K562 (cell line): ENCODE data around the gene FRMPD2. TPM values are rescaled to one million over a fixed set of nuclear protein-coding genes. Genes with fewer than 3 reads are reported as not detected.

Source experiments
- ATAC-seq: fragments of 200-7000 bp; cut with Tn5 transposase; 3 replicates; pipeline ENCODE4 v1.9.1; 2020; ENCODE audit warnings: moderate library complexity
- BruUV-seq: library from RNA; stranded (reverse); fragments of 400-500 nt; replicated peaks from 2 replicates; lab custom pipeline; 2021; lab: Mats Ljungman, UMichigan
- CTCF ChIA-PET: fragments of 300-600 bp; formaldehyde crosslinking; extraction: SDS; loops from one replicate; lab custom pipeline; 2021; ENCODE audit warnings: low intra/inter-chr PET ratio; lab: Yijun Ruan, JAX
- POLR2A ChIA-PET: fragments of 300-600, 350-650 bp; sonication (Branson Sonifier 250); formaldehyde crosslinking; extraction: SDS; loops from one replicate; lab custom pipeline; 2021; ENCODE audit warnings: antibody characterized with exemption, inconsistent platforms; lab: Yijun Ruan, JAX
- DNase-seq, 4 experiments: peaks; one replicate each; pipeline versions ENCODE4 v3.0.0 to v3.0.0-alpha.2; 2011 to 2018; ENCODE audit warnings: low spot score in 3 of 4, mixed read lengths in 3 of 4; ENCODE audit errors: extremely low read depth in 1 of 4
- FAIRE-seq: peaks from 2 replicates; lab custom pipeline; 2011; peaks lifted over from hg19 to GRCh38; lab: Jason Lieb, UNC
- H2AFZ ChIP-seq: 2 replicates; pipeline ENCODE4 v1.6.0; 2011; ENCODE audit warnings: low read depth, low read length, control low read depth, inconsistent platforms
- H3K27ac ChIP-seq: fragments of 200-600 bp; 3 replicates; pipeline ENCODE4 v1.8.0; 2011; ENCODE audit warnings: low read depth, mild to moderate bottlenecking, control low read depth, inconsistent platforms, low read length, moderate library complexity, mixed read lengths; ENCODE audit errors: extremely low read depth
- H3K27me3 ChIP-seq, 2 experiments: fragments of 300-600 bp in 1 of 2; 2 replicates in 1 of 2; 3 replicates in 1 of 2; pipeline versions ENCODE4 v1.6.0 to v1.8.0; 2011; ENCODE audit warnings: inconsistent platforms in 2 of 2, low read length in 2 of 2, mild to moderate bottlenecking in 1 of 2, mixed read lengths in 1 of 2, moderate library complexity in 1 of 2; ENCODE audit not compliant: control insufficient read depth in 2 of 2, insufficient read depth in 2 of 2
- H3K36me3 ChIP-seq: fragments of 300-600 bp; 3 replicates; pipeline ENCODE4 v1.8.0; 2011; ENCODE audit warnings: mild to moderate bottlenecking, low read length, inconsistent platforms; ENCODE audit not compliant: control insufficient read depth, insufficient read depth
- H3K4me1 ChIP-seq, 2 experiments: fragments of 200-600 bp in 1 of 2; replicated peaks in 1 of 2; 2 replicates in 1 of 2; 3 replicates in 1 of 2; pipeline versions ENCODE4 v1.5.1 to v1.8.0; 2011; ENCODE audit warnings: inconsistent platforms in 2 of 2, low read length in 2 of 2, mild to moderate bottlenecking in 1 of 2, mixed read lengths in 1 of 2, moderate library complexity in 1 of 2; ENCODE audit not compliant: control insufficient read depth in 2 of 2, insufficient read depth in 2 of 2
- H3K4me2 ChIP-seq: 2 replicates; pipeline ENCODE4 v1.6.1; 2011; ENCODE audit warnings: low read length, control low read depth, inconsistent platforms, mixed read lengths; ENCODE audit not compliant: insufficient read depth
- H3K4me3 ChIP-seq: fragments of 200-600 bp; sonication (generic), shearing (Covaris generic); 2 replicates; pipeline ENCODE4 v1.5.1; 2016; ENCODE audit warnings: control low read depth, inconsistent platforms
- H3K79me2 ChIP-seq: fragments of 200-600 bp; 3 replicates; pipeline ENCODE4 v1.8.0; 2011; ENCODE audit warnings: low read length, inconsistent platforms; ENCODE audit not compliant: control insufficient read depth, insufficient read depth
- H3K9ac ChIP-seq, 2 experiments: 2 replicates each; pipeline versions ENCODE4 v1.6.0 to v1.6.1; 2011; ENCODE audit warnings: low read depth in 2 of 2, low read length in 2 of 2, control low read depth in 1 of 2, inconsistent platforms in 1 of 2, mild to moderate bottlenecking in 1 of 2, mixed read lengths in 1 of 2; ENCODE audit not compliant: insufficient read depth in 1 of 2
- H3K9me1 ChIP-seq: one replicate; pipeline ENCODE4 v1.6.0; 2011; ENCODE audit warnings: inconsistent platforms, mild to moderate bottlenecking, low read length, moderate library complexity; ENCODE audit not compliant: control insufficient read depth, insufficient read depth
- H3K9me3 ChIP-seq: replicated peaks from 2 replicates; pipeline ENCODE4 v1.5.1; 2011; ENCODE audit warnings: low read depth, low read length, inconsistent platforms; ENCODE audit not compliant: control insufficient read depth, insufficient read depth
- H4K20me1 ChIP-seq: replicated peaks from 2 replicates; pipeline ENCODE4 v1.6.1; 2011; ENCODE audit warnings: low read length, inconsistent platforms, mixed read lengths; ENCODE audit not compliant: control insufficient read depth, insufficient read depth
- C11orf30 ChIP-seq: fragments of 450-650 bp; IDR thresholded peaks from 2 replicates; pipeline ENCODE4 v1.6.1; 2016; ENCODE audit warnings: low read depth, mild to moderate bottlenecking
- CEBPG ChIP-seq, 3 experiments: fragments of 200-800 bp in 1 of 3; sonication (Bioruptor generic) in 1 of 3; sonication (generic) in 1 of 3; formaldehyde crosslinking in 1 of 3; IDR thresholded peaks in 2 of 3; conservative IDR thresholded peaks in 1 of 3; 2 replicates each; pipeline versions ENCODE4 v1.6.1 to v1.8.0; 2016 to 2022; ENCODE audit warnings: missing compliant biosample characterization in 2 of 3, missing genetic modification characterization in 2 of 3, mild to moderate bottlenecking in 1 of 3, missing genetic modification reagents in 1 of 3
- KLF6 ChIP-seq: fragments of 250-450 bp; sonication (Bioruptor Pico); IDR thresholded peaks from 2 replicates; pipeline ENCODE4 v1.4.0; 2020; ENCODE audit warnings: mild to moderate bottlenecking, moderate library complexity, borderline replicate concordance
- MAFG ChIP-seq: fragments of 450-650 bp; conservative IDR thresholded peaks from 2 replicates; pipeline ENCODE4 v1.6.1; 2016; ENCODE audit warnings: missing genetic modification characterization, missing compliant biosample characterization
- MTA2 ChIP-seq: fragments of 450-650 bp; IDR thresholded peaks from 2 replicates; pipeline ENCODE4 v1.6.1; 2016; ENCODE audit warnings: low read depth
- POLR3G ChIP-seq: IDR thresholded peaks from 2 replicates; pipeline ENCODE4 v1.6.1; 2011; ENCODE audit not compliant: insufficient read length, insufficient replicate concordance; ENCODE audit errors: extremely low read depth
- RBM22 ChIP-seq: fragments of 200-400 bp; formaldehyde crosslinking; IDR thresholded peaks from 2 replicates; pipeline ENCODE4 v1.6.1; 2018; ENCODE audit warnings: low read length, low read depth; ENCODE audit not compliant: poor library complexity, severe bottlenecking
- RBM25 ChIP-seq: fragments of 200-400 bp; formaldehyde crosslinking; IDR thresholded peaks from 2 replicates; pipeline ENCODE4 v1.6.1; 2018; ENCODE audit warnings: low read length, low read depth, moderate library complexity; ENCODE audit not compliant: severe bottlenecking
- STAT5B ChIP-seq: fragments of 250-450 bp; sonication (Bioruptor Pico); IDR thresholded peaks from 2 replicates; pipeline ENCODE4 v1.8.0; 2021; ENCODE audit warnings: mild to moderate bottlenecking, inconsistent platforms
- YY1 ChIP-seq, 3 experiments: IDR thresholded peaks; 2 replicates each; pipeline ENCODE4 v1.6.1; 2011; ENCODE audit warnings: low read length in 2 of 3, mild to moderate bottlenecking in 2 of 3, moderate library complexity in 2 of 3, borderline replicate concordance in 1 of 3, control low read depth in 1 of 3, low read depth in 1 of 3; ENCODE audit not compliant: insufficient read depth in 3 of 3, insufficient replicate concordance in 2 of 3, control insufficient read depth in 1 of 3, insufficient read length in 1 of 3; ENCODE audit errors: extremely low read depth in 1 of 3
- WGBS: fragments of 100-300 bp; shearing (Covaris generic); methylation state at CpG from one replicate; pipeline ENCODE4 v1.1.6; 2016; ENCODE audit warnings: low coverage, mixed read lengths; ENCODE audit not compliant: insufficient coverage; ENCODE audit errors: missing lambda C conversion rate; 5-methylcytosine and 5-hydroxymethylcytosine counted together
- in situ Hi-C: fragments of 300-500 bp; cut with MboI; formaldehyde crosslinking; loops from 4 replicates; pipeline ENCODE4 v1.15.0; 2018; ENCODE audit warnings: inconsistent platforms, mixed read lengths
- intact Hi-C: fragments of 100-400 bp; cut with micrococcal nuclease; formaldehyde crosslinking; loops from 2 replicates; pipeline ENCODE4 v1.14.2; 2022
- polyA plus RNA-seq, 8 experiments: library from polyadenylated mRNA; depleted of rRNA in 4 of 8; stranded (reverse) in 5 of 8; unstranded in 3 of 8; fragments of >200 nt; fragmentation: Nextera tagmentation in 2 of 8; fragmentation: Illumina TruSeq in 1 of 8; extraction: Ambion mirVana in 2 of 8; extraction: Trizol in 1 of 8; gene quantifications; 2 replicates each; pipeline versions ENCODE4 v1.2.1 to v1.2.3, GENCODE V29; 2011 to 2014; ENCODE audit warnings: inconsistent platforms in 1 of 8, missing spikeins in 1 of 8
- total RNA-seq, 7 experiments: library from RNA; depleted of rRNA in 6 of 7; stranded (reverse); fragments of >200 nt in 6 of 7; fragmentation: Illumina TruSeq in 2 of 7; extraction: Trizol in 2 of 7; gene quantifications; 2 replicates each; pipeline versions ENCODE4 v1.2.1 to v1.2.3, GENCODE V29; 2011 to 2021; ENCODE audit warnings: low replicate concordance in 1 of 7
- TF ChIP-seq, protein P1 (sequence below): fragments of 200-800 bp; sonication (Bioruptor generic); IDR thresholded peaks from 2 replicates; pipeline ENCODE4 v1.6.1; 2016; ENCODE audit warnings: missing genetic modification characterization, missing compliant biosample characterization

The FRMPD2 gene
- total and polyA plus RNA-seq, 9 of the 15 experiments (the other 6 are each of a cell fraction or from before 2014, with no cell fraction given), result 0.12 to 0.95 (median 0.33) TPM

DNA sequence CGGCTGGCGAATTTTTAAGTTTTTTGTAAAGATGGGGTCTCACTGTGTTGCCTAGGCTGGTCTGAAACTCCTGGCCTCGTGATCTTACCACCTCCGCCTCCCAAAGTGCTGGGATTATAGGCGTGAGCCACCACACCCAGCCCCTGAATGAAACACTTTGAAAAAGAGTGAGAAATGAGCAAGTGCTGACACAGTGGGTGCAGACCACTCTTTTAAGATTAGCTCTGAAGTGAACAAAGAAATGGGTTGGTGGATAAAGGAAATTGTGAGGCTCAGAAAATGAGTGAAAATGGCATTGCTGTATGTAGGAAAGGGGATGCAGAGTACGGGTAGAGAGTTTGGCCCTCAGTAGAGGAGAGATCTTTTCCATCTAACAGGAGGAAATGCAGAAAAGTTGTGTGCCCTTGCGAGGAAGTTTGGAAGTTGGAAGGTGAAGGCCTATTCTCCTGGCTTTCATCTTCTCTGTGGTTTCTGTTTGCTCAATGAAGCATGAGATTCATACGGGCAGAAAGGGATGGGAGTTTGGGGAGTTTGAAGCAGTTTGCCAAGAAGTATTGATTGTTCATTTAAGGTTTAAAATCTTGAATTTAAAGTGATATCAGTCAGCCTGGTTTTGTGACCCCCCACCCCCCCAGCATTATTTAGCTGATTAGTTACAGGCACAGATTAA, 43.0 kb upstream of the FRMPD2 start (continued):
- TF ChIP-seq CEBPG (CRISPR knock-in tag; IDR thresholded peaks at IDR 0.05), result no peak
- TF ChIP-seq CEBPG (tag; conservative IDR thresholded peaks at IDR 0.05 in 1 of 2, IDR thresholded peaks at IDR 0.05 in 1 of 2), result no peak
- no peak for TF ChIP-seq MAFG (tag)
- no peak for TF ChIP-seq MTA2
- no peak for TF ChIP-seq C11orf30
- TF ChIP-seq STAT5B, result no peak
- no peak for TF ChIP-seq YY1 (IDR thresholded peaks at IDR 0.05; ENCODE audit: borderline replicate concordance in 1 of 3, control insufficient read depth in 1 of 3, extremely low read depth in 1 of 3, insufficient read depth in 3 of 3, insufficient read length in 1 of 3, insufficient replicate concordance in 2 of 3, low read depth in 1 of 3, low read length in 2 of 3)

DNA sequence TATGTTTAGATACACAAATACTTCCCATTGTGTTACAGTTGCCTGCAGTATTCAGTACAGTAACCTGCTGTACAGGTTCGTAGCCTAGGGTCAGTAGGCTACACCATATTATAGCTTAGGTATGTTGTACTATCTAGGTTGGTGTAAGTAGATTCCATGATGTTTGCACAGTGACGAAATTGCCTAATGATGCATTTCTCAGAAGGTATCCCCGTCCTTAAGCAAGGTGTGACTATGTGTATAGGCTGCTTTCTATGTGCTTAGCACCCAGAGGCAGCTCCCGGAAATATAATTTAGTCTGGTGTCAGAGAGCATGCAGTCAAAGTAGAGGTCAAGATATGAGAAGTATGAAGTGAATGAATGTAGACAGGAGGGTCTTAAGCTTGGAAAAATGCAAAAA, 41.7 kb upstream of the FRMPD2 start:
- Histone ChIP-seq H3K9ac (no peak overlapping the region), H3K9me3 (no peaks in the 10 kb centered on the region), H3K4me2 (no peak overlapping the region; the same call in 1 of the 2 replicates), H3K27ac (no peak overlapping the region), H3K9me1 (no peaks in the 10 kb centered on the region), H3K36me3 (peaks cover 12% of the 10 kb centered on the region; the same call in 2 of the 3 replicates), H3K27me3 (no peaks in the 10 kb centered on the region), H2AFZ (no peak overlapping the region), H3K4me3 (no peak overlapping the region), H4K20me1 (peaks cover 28% of the 10 kb centered on the region), H3K4me1 (peaks cover 0 to 14% of the 10 kb centered on the region in 2 experiments; a peak in 4 of 5 replicates), H3K79me2 (peaks cover 93% of the 10 kb centered on the region)
- no TSS peak for BruUV-seq
- no peak for FAIRE-seq
- CTCF ChIA-PET, result no interaction called here
- no peak for DNase-seq
- intact Hi-C loops, result no loop called here
- POLR2A ChIA-PET, result interaction anchor here (0.6 to 1.9 kb wide), 4 partner anchors 8 to 128 kb away, joined by 3 to 15 read pairs (median 6); no protein-coding TSS in a partner anchor
- 68% methylated on average over 4 of the region's 4 CpGs for WGBS
- no peak for ATAC-seq
- in situ Hi-C loops, result no loop called here
- TF ChIP-seq, protein P1, sequence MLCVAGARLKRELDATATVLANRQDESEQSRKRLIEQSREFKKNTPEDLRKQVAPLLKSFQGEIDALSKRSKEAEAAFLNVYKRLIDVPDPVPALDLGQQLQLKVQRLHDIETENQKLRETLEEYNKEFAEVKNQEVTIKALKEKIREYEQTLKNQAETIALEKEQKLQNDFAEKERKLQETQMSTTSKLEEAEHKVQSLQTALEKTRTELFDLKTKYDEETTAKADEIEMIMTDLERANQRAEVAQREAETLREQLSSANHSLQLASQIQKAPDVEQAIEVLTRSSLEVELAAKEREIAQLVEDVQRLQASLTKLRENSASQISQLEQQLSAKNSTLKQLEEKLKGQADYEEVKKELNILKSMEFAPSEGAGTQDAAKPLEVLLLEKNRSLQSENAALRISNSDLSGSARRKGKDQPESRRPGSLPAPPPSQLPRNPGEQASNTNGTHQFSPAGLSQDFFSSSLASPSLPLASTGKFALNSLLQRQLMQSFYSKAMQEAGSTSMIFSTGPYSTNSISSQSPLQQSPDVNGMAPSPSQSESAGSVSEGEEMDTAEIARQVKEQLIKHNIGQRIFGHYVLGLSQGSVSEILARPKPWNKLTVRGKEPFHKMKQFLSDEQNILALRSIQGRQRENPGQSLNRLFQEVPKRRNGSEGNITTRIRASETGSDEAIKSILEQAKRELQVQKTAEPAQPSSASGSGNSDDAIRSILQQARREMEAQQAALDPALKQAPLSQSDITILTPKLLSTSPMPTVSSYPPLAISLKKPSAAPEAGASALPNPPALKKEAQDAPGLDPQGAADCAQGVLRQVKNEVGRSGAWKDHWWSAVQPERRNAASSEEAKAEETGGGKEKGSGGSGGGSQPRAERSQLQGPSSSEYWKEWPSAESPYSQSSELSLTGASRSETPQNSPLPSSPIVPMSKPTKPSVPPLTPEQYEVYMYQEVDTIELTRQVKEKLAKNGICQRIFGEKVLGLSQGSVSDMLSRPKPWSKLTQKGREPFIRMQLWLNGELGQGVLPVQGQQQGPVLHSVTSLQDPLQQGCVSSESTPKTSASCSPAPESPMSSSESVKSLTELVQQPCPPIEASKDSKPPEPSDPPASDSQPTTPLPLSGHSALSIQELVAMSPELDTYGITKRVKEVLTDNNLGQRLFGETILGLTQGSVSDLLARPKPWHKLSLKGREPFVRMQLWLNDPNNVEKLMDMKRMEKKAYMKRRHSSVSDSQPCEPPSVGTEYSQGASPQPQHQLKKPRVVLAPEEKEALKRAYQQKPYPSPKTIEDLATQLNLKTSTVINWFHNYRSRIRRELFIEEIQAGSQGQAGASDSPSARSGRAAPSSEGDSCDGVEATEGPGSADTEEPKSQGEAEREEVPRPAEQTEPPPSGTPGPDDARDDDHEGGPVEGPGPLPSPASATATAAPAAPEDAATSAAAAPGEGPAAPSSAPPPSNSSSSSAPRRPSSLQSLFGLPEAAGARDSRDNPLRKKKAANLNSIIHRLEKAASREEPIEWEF (CRISPR knock-in tag), result no peak
- TF ChIP-seq RBM22 (no peak), POLR3G (no peak), RBM25 (no peak), KLF6 (CRISPR knock-in tag) (no peak)
